Thoracic aorta (tissue), 2 donors: ENCODE measurements around the gene FGGY. TPM values are rescaled to one million over a fixed set of nuclear protein-coding genes. Genes with fewer than 3 reads are reported as not detected.

ENCODE experiments used
- ATAC-seq: fragments of 150-250 bp; one replicate; pipeline ENCODE4 v1.8.0; 2017; ENCODE audit warnings: low read depth; ENCODE audit not compliant: insufficient number of reproducible peaks, low FRiP score
- DNase-seq: peaks from one replicate; pipeline ENCODE4 v3.0.0-alpha.2; 2020; ENCODE audit warnings: low spot score
- H3K27ac ChIP-seq, 2 donors: fragments of 200-600 bp; sonication (generic); 1 replicate in 1 of 2; 2 replicates in 1 of 2; pipeline ENCODE4 v1.5.1; 2016; ENCODE audit warnings: mild to moderate bottlenecking in 2 of 2, moderate library complexity in 2 of 2
- H3K27me3 ChIP-seq: fragments of 200-600 bp; sonication (generic); replicated peaks from 2 replicates; pipeline ENCODE4 v1.6.0; 2016; ENCODE audit warnings: mild to moderate bottlenecking; ENCODE audit not compliant: insufficient read depth
- H3K36me3 ChIP-seq: fragments of 200-600 bp; sonication (generic); one replicate; pipeline ENCODE4 v1.5.1; 2016
- H3K4me1 ChIP-seq, 2 donors: fragments of 200-600 bp; sonication (generic); 1 replicate in 1 of 2; 2 replicates in 1 of 2; pipeline versions ENCODE4 v1.5.1 to v1.6.0; 2016; ENCODE audit warnings: low read depth in 2 of 2, mild to moderate bottlenecking in 1 of 2; ENCODE audit not compliant: control insufficient read depth in 1 of 2
- H3K4me3 ChIP-seq: fragments of 200-600 bp; sonication (generic); 2 replicates; pipeline ENCODE4 v1.5.1; 2016; ENCODE audit warnings: mild to moderate bottlenecking
- H3K9me3 ChIP-seq: fragments of 200-600 bp; sonication (generic); 2 replicates; pipeline ENCODE4 v1.5.1; 2016
- CTCF ChIP-seq: fragments of 200-600 bp; sonication (generic); IDR thresholded peaks from one replicate; pipeline ENCODE4 v1.5.1; 2019; ENCODE audit warnings: antibody characterized with exemption
- total RNA-seq, 2 donors: library from RNA; depleted of rRNA; stranded (reverse); fragments of >200 nt; gene quantifications; one replicate each; pipeline versions ENCODE4 v1.1.0 to v1.2.3, GENCODE V29; 2016

Gene FGGY
- total RNA-seq, 2 donors from 2014 or later = 6.5 to 9.9 TPM

GRCh38 chr1:59598120-59598440 is 301.2 kb downstream of the FGGY start:
- no peak for TF ChIP-seq CTCF
- Histone ChIP-seq H3K4me1 (peaks cover 0 to 12% of the 10 kb centered on the region in 2 donors), H3K9me3 (no peaks in the 10 kb centered on the region), H3K27me3 (no peaks in the 10 kb centered on the region), H3K27ac (no peak overlapping the region), H3K4me3 (no peak overlapping the region), H3K36me3 (no peaks in the 10 kb centered on the region)
- DNase-seq = no peak
- ATAC-seq = no peak

GRCh38 chr1:59601041-59601441 is 304.1 kb downstream of the FGGY start:
- Histone ChIP-seq H3K27ac (peak overlapping the region; percentile 35 to 66), H3K27me3 (no peaks in the 10 kb centered on the region), H3K36me3 (no peaks in the 10 kb centered on the region), H3K9me3 (no peaks in the 10 kb centered on the region), H3K4me3 (peak overlapping the region; percentile 45), H3K4me1 (peaks cover 0 to 6% of the 10 kb centered on the region in 2 donors)
- DNase-seq = peak; percentile 15
- peak; percentile 86 for ATAC-seq
- no peak for TF ChIP-seq CTCF

GRCh38 chr1:59601811-59602210 is 304.9 kb downstream of the FGGY start:
- Histone ChIP-seq H3K4me1 (no peaks in the 10 kb centered on the region), H3K27ac (peak overlapping the region in 1 of 2 donors; percentile 66), H3K36me3 (no peaks in the 10 kb centered on the region), H3K27me3 (no peaks in the 10 kb centered on the region), H3K4me3 (no peak overlapping the region), H3K9me3 (no peaks in the 10 kb centered on the region)
- no peak for DNase-seq
- no peak for TF ChIP-seq CTCF
- no peak for ATAC-seq

GRCh38 chr1:59604191-59604590 is 307.3 kb downstream of the FGGY start:
- Histone ChIP-seq H3K36me3 (no peaks in the 10 kb centered on the region), H3K27me3 (no peaks in the 10 kb centered on the region), H3K4me1 (no peaks in the 10 kb centered on the region), H3K4me3 (no peak overlapping the region), H3K9me3 (no peaks in the 10 kb centered on the region), H3K27ac (no peak overlapping the region)
- DNase-seq (no peak), ATAC-seq (no peak)
- no peak for TF ChIP-seq CTCF

GRCh38 chr1:59605184-59605583 is 308.3 kb downstream of the FGGY start:
- Histone ChIP-seq H3K27ac (no peak overlapping the region), H3K27me3 (no peaks in the 10 kb centered on the region), H3K4me1 (no peaks in the 10 kb centered on the region), H3K4me3 (no peak overlapping the region), H3K36me3 (no peaks in the 10 kb centered on the region), H3K9me3 (no peaks in the 10 kb centered on the region)
- ATAC-seq (no peak), DNase-seq (no peak)
- no peak for TF ChIP-seq CTCF
